Stimulated activated CD8-positive, alpha-beta memory T cell treated with anti-CD3 and anti-CD28 coated beads, Interleukin-15, amount 100 ng/mL, for 48 hours (primary cell): Measurements from ENCODE around the gene CEP57.

Source experiments
- DNase-seq, 2 donors: peaks; one replicate each; pipeline ENCODE4 v3.0.0-alpha.2; 2020; ENCODE audit warnings: low read depth in 2 of 2

Gene CEP57

GRCh38 chr11:95790123-95790932 is at the start of gene CEP57:
Gene CEP57, plus strand, starts transcription at chr11:95790498. Its CDS starts 201 bp downstream, at chr11:95790699.
- peak; percentile 89 to 90 for DNase-seq

GRCh38 chr11:95750101-95750500 is 40.2 kb upstream of the CEP57 start:
- no peak for DNase-seq

- DNase-seq = no peak
Observed at GRCh38 chr11:95751515-95751914, 38.8 kb upstream of the CEP57 start.

- no peak for DNase-seq
Observed at GRCh38 chr11:95760941-95761340, 29.4 kb upstream of the CEP57 start.

DNA sequence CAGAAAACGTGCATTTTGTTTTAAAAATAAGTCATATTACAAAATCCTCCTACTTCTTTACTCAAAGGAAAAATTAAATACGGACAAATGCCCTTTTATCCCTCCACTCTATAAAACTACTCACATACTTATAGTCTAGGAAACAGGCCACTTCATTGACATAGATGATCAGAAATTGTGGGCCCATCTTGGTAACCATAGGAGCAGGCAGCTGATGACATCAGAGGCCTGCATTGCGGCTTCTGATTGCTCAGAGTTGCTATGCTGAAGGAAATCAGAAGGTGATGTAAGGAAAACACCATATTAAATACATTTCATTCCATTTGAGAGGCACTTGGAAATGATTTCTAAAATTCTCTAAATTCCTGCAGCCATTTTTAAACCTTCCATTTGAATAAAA is 27.8 kb upstream of the CEP57 start:
- DNase-seq = no peak

- no peak for DNase-seq
Observed at GRCh38 chr11:95764267-95764898, 25.9 kb upstream of the CEP57 start.

GRCh38 chr11:95766701-95767100 is 23.6 kb upstream of the CEP57 start:
- DNase-seq = no peak

DNA sequence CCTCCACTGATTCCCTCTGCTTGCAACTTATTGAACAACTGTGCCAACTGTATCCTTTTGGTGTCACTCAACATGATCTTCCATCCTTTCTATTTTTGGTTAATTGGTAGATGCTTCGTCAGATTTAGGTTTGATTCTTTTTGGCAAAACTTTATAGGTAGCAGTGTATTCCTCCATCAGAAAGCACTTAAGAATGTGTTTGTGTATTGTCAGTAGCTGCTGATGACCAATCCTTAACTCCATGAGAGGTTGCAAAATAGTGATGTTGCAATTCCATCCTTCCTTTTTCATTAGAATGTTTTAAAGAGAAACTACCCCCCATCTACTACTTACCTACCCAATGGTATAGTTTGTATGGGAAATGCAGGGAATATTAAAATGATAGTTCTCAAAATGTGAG is 22.8 kb upstream of the CEP57 start:
- no peak for DNase-seq

DNA sequence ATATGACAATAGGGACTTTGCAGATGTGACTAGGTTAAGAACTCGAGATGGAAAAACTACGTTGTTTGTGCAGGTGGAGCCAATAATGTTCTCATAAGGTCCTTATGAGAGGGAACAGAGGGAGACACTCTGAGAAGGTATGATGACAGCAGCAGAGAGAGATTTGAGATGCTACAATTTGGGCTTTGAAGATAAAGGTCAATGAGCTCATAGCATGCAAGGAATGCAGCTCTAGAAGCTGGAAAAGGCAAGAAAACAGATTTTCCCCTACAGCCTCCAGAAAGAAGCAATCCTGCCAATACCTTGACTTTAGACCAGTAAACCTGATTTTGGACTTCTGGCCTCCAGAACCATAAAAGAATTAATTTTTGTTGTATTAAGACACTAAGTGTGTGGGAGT is 21.8 kb upstream of the CEP57 start:
- DNase-seq = no peak

- DNase-seq = no peak
Observed at GRCh38 chr11:95776859-95777258, 13.4 kb upstream of the CEP57 start.

- no peak for DNase-seq
Observed at GRCh38 chr11:95778699-95779098, 11.6 kb upstream of the CEP57 start.

- no peak for DNase-seq
Observed at GRCh38 chr11:95780544-95780943, 9.8 kb upstream of the CEP57 start.

GRCh38 chr11:95788921-95789505 is 1.3 kb upstream of the CEP57 start:
- peak; percentile 1 for DNase-seq

DNA sequence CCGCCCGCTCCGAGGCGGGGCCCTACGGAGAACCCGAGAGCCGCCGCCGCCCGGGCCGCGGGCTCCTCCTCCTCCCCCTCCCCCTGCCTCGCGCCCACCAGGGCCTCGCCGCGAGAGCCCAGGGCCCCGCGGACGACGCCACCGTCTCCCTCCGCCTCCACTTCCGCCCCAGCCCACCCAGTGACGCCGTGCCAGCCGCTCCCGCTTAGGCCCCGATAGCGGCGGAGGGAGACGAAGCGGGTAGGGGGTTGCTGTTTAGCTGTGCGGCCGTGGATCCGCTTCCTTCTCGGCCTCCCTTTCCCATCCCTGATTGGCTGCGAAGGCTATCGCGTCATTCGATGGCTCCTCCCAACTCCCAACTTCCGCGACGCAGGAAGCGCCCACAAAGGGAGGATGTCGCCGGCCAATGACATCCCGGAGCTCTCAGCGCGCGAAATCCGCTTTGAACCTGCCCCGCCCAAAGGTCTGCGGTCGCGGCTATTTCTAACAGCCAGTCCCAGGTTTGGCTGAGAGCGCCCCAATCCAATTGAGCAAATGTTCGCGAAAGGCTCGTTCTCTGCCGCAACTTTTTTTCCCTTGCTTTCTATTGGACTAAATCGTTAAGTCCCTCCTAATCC is 684 bp upstream of the CEP57 start, which contains the start of gene FAM76B:
TSS of gene FAM76B (minus strand) at position 277 of the 617 bp plus-strand sequence. CDS start 304 bp downstream, outside the sequence.
- peak; percentile 95 for DNase-seq

- peak; percentile 36 to 50 for DNase-seq
Observed at GRCh38 chr11:95790933-95791708, 823 bp downstream of the CEP57 start.

- no peak for DNase-seq
Observed at GRCh38 chr11:95791709-95792033, 1.4 kb downstream of the CEP57 start.

DNA sequence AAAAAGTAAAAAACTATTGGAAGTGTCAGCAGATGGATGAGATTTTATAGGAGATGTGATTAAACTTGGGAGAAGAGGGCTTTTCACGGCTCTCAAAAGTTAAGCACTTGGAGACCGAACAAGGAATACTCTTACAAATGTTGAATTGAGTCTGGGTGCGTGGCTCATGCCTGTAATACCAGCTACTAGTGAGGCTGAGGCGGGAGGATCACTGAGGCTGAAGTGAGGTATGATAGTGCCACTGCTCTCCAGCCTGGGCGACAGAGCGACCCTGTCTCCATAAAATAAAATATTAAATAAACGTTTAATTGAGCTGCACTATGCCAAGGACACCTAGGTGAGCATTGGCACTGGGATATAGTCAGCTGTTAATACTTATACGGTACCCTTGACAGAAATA is 1.9 kb downstream of the CEP57 start:
- no peak for DNase-seq

- DNase-seq = no peak
Observed at GRCh38 chr11:95792700-95793099, 2.4 kb downstream of the CEP57 start.

GRCh38 chr11:95793116-95793515 is 2.8 kb downstream of the CEP57 start:
- DNase-seq = no peak

DNA sequence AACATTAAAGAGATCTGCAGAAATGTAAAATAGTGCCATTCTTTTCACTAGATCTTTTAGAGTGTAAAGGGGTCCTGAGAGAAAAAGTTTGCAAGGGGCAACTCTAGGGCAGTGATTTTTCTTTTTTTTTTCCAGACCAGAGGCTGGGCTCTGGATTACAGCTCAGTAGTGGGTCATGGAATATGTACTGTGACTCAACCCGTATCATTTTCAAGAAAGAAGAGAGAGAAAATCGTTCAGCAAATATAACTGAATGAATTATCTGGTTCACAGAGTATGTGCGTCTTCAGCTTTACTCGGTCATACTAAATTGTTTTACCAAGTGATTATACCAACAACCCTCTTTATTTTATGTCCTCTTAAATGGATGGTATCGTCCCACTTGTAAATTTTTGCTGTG is 3.8 kb downstream of the CEP57 start:
- DNase-seq = no peak

GRCh38 chr11:95795627-95796295 is 5.5 kb downstream of the CEP57 start:
- DNase-seq = no peak
